WTC11 (cell line): ENCODE data around the gene TRIM47. TPM values are rescaled to one million over a fixed set of nuclear protein-coding genes. Genes with fewer than 3 reads are reported as not detected.

Source experiments
- ATAC-seq: fragments of 200-7000 bp; cut with Tn5 transposase; 2 replicates; pipeline ENCODE4 v1.10.0; 2021; ENCODE audit warnings: mild to moderate bottlenecking, moderate library complexity
- CTCF ChIA-PET: fragments of 300-600 bp; sonication (Branson Sonifier 250); formaldehyde crosslinking; loops from one replicate; lab custom pipeline; 2021; ENCODE audit warnings: antibody characterized with exemption; lab: Charles Lee
- POLR2A ChIA-PET: fragments of 350-600 bp; sonication (Branson Sonifier 250); formaldehyde crosslinking; loops from one replicate; lab custom pipeline; 2021; ENCODE audit warnings: antibody characterized with exemption; lab: Charles Lee
- DNase-seq: peaks from one replicate; pipeline ENCODE4 v3.0.0; 2021; ENCODE audit warnings: low spot score
- H3K27ac Mint-ChIP-seq: 2 replicates; pipeline ENCODE4 v1.8.0; 2021; ENCODE audit warnings: mixed read lengths
- H3K27me3 Mint-ChIP-seq: 2 replicates; pipeline ENCODE4 v1.8.0; 2021; ENCODE audit warnings: low read depth, mild to moderate bottlenecking, moderate library complexity, mixed read lengths
- H3K36me3 Mint-ChIP-seq: 2 replicates; pipeline ENCODE4 v1.8.0; 2021; ENCODE audit warnings: mixed read lengths
- H3K4me1 Mint-ChIP-seq: 2 replicates; pipeline ENCODE4 v1.8.0; 2022; ENCODE audit warnings: mixed read lengths
- H3K4me3 Mint-ChIP-seq: 2 replicates; pipeline ENCODE4 v1.8.0; 2021; ENCODE audit warnings: mild to moderate bottlenecking, moderate library complexity, mixed read lengths
- H3K9me3 Mint-ChIP-seq: 2 replicates; pipeline ENCODE4 v1.8.0; 2021; ENCODE audit warnings: mixed read lengths
- AFF4 ChIP-seq: sonication (generic); formaldehyde crosslinking; IDR thresholded peaks from 2 replicates; pipeline ENCODE4 v1.8.1; 2023; ENCODE audit warnings: mild to moderate bottlenecking, missing genetic modification reagents, borderline replicate concordance
- CBFB ChIP-seq: sonication (generic); formaldehyde crosslinking; IDR thresholded peaks from 2 replicates; pipeline ENCODE4 v1.8.1; 2022; ENCODE audit warnings: mild to moderate bottlenecking, low read depth, missing genetic modification reagents
- ELF4 ChIP-seq: sonication (generic); formaldehyde crosslinking; IDR thresholded peaks from 2 replicates; pipeline ENCODE4 v1.8.1; 2022; ENCODE audit warnings: low read depth, mild to moderate bottlenecking, moderate library complexity, missing genetic modification reagents
- GABPB1 ChIP-seq: sonication (generic); formaldehyde crosslinking; IDR thresholded peaks from 2 replicates; pipeline ENCODE4 v1.8.1; 2023; ENCODE audit warnings: mild to moderate bottlenecking, missing genetic modification reagents
- GTF2I ChIP-seq: fragments of 250-450 bp; sonication (Bioruptor Pico); conservative IDR thresholded peaks from 2 replicates; pipeline ENCODE4 v1.4.0; 2021; ENCODE audit warnings: mild to moderate bottlenecking
- HMGA2 ChIP-seq: fragments of 250-450 bp; sonication (Bioruptor Pico); IDR thresholded peaks from 2 replicates; pipeline ENCODE4 v1.4.0; 2021; ENCODE audit warnings: mild to moderate bottlenecking, moderate library complexity
- IRF1 ChIP-seq: sonication (generic); formaldehyde crosslinking; IDR thresholded peaks from 2 replicates; pipeline ENCODE4 v1.8.0; 2023; ENCODE audit warnings: missing genetic modification reagents
- IRF2 ChIP-seq: sonication (generic); formaldehyde crosslinking; IDR thresholded peaks from 2 replicates; pipeline ENCODE4 v1.8.0; 2022; ENCODE audit warnings: low read depth, missing genetic modification reagents, borderline replicate concordance
- KAT7 ChIP-seq: sonication (generic); formaldehyde crosslinking; IDR thresholded peaks from 2 replicates; pipeline ENCODE4 v1.8.1; 2023; ENCODE audit warnings: missing genetic modification reagents, mild to moderate bottlenecking, borderline replicate concordance
- MAX ChIP-seq: sonication (generic); formaldehyde crosslinking; IDR thresholded peaks from 2 replicates; pipeline ENCODE4 v1.8.0; 2022; ENCODE audit warnings: mild to moderate bottlenecking, missing genetic modification reagents
- MLX ChIP-seq: sonication (generic); formaldehyde crosslinking; IDR thresholded peaks from 2 replicates; pipeline ENCODE4 v1.8.1; 2023; ENCODE audit warnings: mild to moderate bottlenecking, missing genetic modification reagents, moderate library complexity
- NFATC4 ChIP-seq: fragments of 250-450 bp; sonication (Bioruptor Pico); IDR thresholded peaks from 2 replicates; pipeline ENCODE4 v1.9.0; 2021; ENCODE audit warnings: mild to moderate bottlenecking
- NFE2L1 ChIP-seq: sonication (generic); formaldehyde crosslinking; IDR thresholded peaks from 2 replicates; pipeline ENCODE4 v1.8.1; 2023; ENCODE audit warnings: missing genetic modification reagents
- NFYB ChIP-seq: sonication (generic); formaldehyde crosslinking; conservative IDR thresholded peaks from 2 replicates; pipeline ENCODE4 v1.8.0; 2022; ENCODE audit warnings: low read depth, missing genetic modification reagents
- NR2C2 ChIP-seq: sonication (generic); formaldehyde crosslinking; IDR thresholded peaks from 2 replicates; pipeline ENCODE4 v1.8.0; 2022; ENCODE audit warnings: mild to moderate bottlenecking, missing genetic modification reagents
- PREB ChIP-seq: sonication (generic); formaldehyde crosslinking; IDR thresholded peaks from 2 replicates; pipeline ENCODE4 v1.8.1; 2022; ENCODE audit warnings: mild to moderate bottlenecking, missing genetic modification reagents, moderate library complexity, borderline replicate concordance
- RORB ChIP-seq: fragments of 250-450 bp; sonication (Bioruptor Pico); IDR thresholded peaks from 2 replicates; pipeline ENCODE4 v1.9.0; 2021; ENCODE audit warnings: mild to moderate bottlenecking
- SOX15 ChIP-seq: fragments of 250-450 bp; sonication (Bioruptor Pico); IDR thresholded peaks from 2 replicates; pipeline ENCODE4 v1.9.0; 2021; ENCODE audit warnings: mild to moderate bottlenecking
- USF1 ChIP-seq: sonication (generic); formaldehyde crosslinking; IDR thresholded peaks from 2 replicates; pipeline ENCODE4 v1.8.0; 2022; ENCODE audit warnings: mild to moderate bottlenecking, missing genetic modification reagents
- ZNF281 ChIP-seq: sonication (generic); formaldehyde crosslinking; IDR thresholded peaks from 2 replicates; pipeline ENCODE4 v1.8.0; 2023; ENCODE audit warnings: mild to moderate bottlenecking, missing genetic modification reagents
- total RNA-seq: library from RNA; stranded (reverse); gene quantifications from 3 replicates; pipeline ENCODE4 v1.2.3, GENCODE V29; 2021

TRIM47 gene
- total RNA-seq, 1 experiment from 2014 or later = 10.0 TPM

- no peak for TF ChIP-seq PREB (CRISPR knock-in tag)
- TF ChIP-seq, all 79 proteins: peak for 18
These were observed 22.9 kb downstream of the TRIM47 start, which contains the start of gene WBP2 (continued) for GRCh38 chr17:75855310-75856061.

GRCh38 chr17:75854881-75855309 lies 23.5 kb downstream of the TRIM47 start:
- ChIA-PET POLR2A (interaction anchor here (0.6 to 1.5 kb wide), 17 partner anchors 9 to 107 kb away, joined by 3 to 16 read pairs (median 6); partner anchors contain the start of genes FBF1, TRIM47 and UNK), CTCF (interaction anchor here (0.6 to 6.0 kb wide), 45 partner anchors 9 to 816 kb away, joined by 3 to 100 read pairs (median 4); partner anchors contain the start of genes ACOX1, CDK3, FBF1 and GALK1)
- H3K36me3 Mint-ChIP-seq = peaks cover 5% of the 10 kb centered on the region; the same call in 1 of the 2 replicates
- no peak overlapping the region for H3K27ac Mint-ChIP-seq
- peaks cover 12% of the 10 kb centered on the region for H3K4me1 Mint-ChIP-seq
- no peaks in the 10 kb centered on the region for H3K27me3 Mint-ChIP-seq
- H3K4me3 Mint-ChIP-seq = no peak overlapping the region
- no peak for DNase-seq
- H3K9me3 Mint-ChIP-seq = no peaks in the 10 kb centered on the region
- TF ChIP-seq KAT7 = no peak
- TF ChIP-seq RORB (CRISPR knock-in tag) = no peak
- TF ChIP-seq NR2C2 (CRISPR knock-in tag) = no peak
- TF ChIP-seq GABPB1 (CRISPR knock-in tag) = no peak
- no peak for TF ChIP-seq SOX15 (CRISPR knock-in tag)
- no peak for TF ChIP-seq MLX
- TF ChIP-seq GTF2I (CRISPR knock-in tag) = no peak
- no peak for TF ChIP-seq NFYB (CRISPR knock-in tag)
- no peak for TF ChIP-seq IRF2 (CRISPR knock-in tag)
- no peak for TF ChIP-seq ELF4 (CRISPR knock-in tag)
- TF ChIP-seq CBFB = no peak
- peak; percentile 0; the same call in 1 of the 2 replicates for ATAC-seq

- CTCF ChIA-PET = interaction anchor here (0.6 to 6.0 kb wide), 15 partner anchors 8 to 583 kb away, joined by 3 to 100 read pairs (median 5); partner anchors contain the start of genes GALK1, MIF4GD and TRIM65
- DNase-seq (no peak), ATAC-seq (no peak)
- Mint-ChIP-seq H3K9me3 (no peaks in the 10 kb centered on the region), H3K27me3 (no peaks in the 10 kb centered on the region), H3K36me3 (peaks cover 11% of the 10 kb centered on the region; the same call in 1 of the 2 replicates), H3K27ac (no peak overlapping the region; the same call in 1 of the 2 replicates), H3K4me3 (no peak overlapping the region), H3K4me1 (peaks cover 12% of the 10 kb centered on the region)
- POLR2A ChIA-PET = interaction anchor here (1.2 to 1.5 kb wide), 4 partner anchors 8 to 41 kb away, joined by 5 to 12 read pairs (median 8); no protein-coding TSS in a partner anchor
- TF ChIP-seq AFF4 (CRISPR knock-in tag) (no peak), MAX (no peak), HMGA2 (CRISPR knock-in tag) (no peak), IRF1 (CRISPR knock-in tag) (no peak), RORB (CRISPR knock-in tag) (no peak), ZNF281 (CRISPR knock-in tag) (no peak), NR2C2 (CRISPR knock-in tag) (no peak), NFE2L1 (no peak), IRF2 (CRISPR knock-in tag) (no peak), NFATC4 (CRISPR knock-in tag) (no peak), USF1 (no peak)
These were observed 24.2 kb downstream of the TRIM47 start for GRCh38 chr17:75854101-75854748.
